Fibroblast of the aortic adventitia (primary cell): ENCODE measurements around the gene PARVA. TPM values are rescaled to one million over a fixed set of nuclear protein-coding genes. Genes with fewer than 3 reads are reported as not detected.
"Not testable (repeated sequence)": the region's sequence is repeated elsewhere in the genome, so short reads cannot be mapped to it uniquely, and the experiment has no call there.

ENCODE experiments used
- DNase-seq: peaks from one replicate; pipeline ENCODE4 v3.0.0-alpha.2; 2010; ENCODE audit warnings: low read depth
- H3K4me3 ChIP-seq: 2 replicates; pipeline ENCODE4 v1.5.1; 2011; ENCODE audit warnings: low read depth, mild to moderate bottlenecking, control low read depth, low read length, moderate library complexity
- total RNA-seq: library from RNA; depleted of rRNA; stranded (reverse); fragments of >200 nt; gene quantifications from 2 replicates; pipeline ENCODE4 v1.2.3, GENCODE V29; 2012; ENCODE audit warnings: low replicate concordance
- TF ChIP-seq, protein P1 (sequence below): IDR thresholded peaks from 2 replicates; pipeline ENCODE4 v1.5.1; 2011; ENCODE audit warnings: mild to moderate bottlenecking, low read length, control low read depth, inconsistent platforms; ENCODE audit not compliant: insufficient read depth

PARVA gene
- total RNA-seq, 1 donor: 64.0 TPM

DNA sequence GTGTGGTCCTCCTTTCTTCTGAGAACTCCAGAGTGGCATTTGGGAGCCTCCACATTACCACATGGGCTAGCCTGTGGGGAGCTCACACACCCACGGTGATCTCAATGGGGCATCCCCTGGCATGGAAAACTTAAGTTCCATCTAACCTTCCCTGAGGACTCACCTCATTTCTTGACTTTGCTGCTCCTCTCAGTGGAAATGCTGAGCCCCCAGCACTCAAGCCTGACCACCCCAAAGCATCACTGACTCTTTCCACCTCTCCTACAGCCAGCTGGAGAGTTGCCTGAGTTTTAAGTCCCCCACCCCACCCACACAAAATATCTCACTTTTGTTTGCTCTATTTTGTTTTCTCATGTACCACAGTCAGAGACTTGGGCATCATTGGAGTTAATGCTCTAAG is 23.8 kb upstream of the PARVA start:
- TF ChIP-seq, protein P1, sequence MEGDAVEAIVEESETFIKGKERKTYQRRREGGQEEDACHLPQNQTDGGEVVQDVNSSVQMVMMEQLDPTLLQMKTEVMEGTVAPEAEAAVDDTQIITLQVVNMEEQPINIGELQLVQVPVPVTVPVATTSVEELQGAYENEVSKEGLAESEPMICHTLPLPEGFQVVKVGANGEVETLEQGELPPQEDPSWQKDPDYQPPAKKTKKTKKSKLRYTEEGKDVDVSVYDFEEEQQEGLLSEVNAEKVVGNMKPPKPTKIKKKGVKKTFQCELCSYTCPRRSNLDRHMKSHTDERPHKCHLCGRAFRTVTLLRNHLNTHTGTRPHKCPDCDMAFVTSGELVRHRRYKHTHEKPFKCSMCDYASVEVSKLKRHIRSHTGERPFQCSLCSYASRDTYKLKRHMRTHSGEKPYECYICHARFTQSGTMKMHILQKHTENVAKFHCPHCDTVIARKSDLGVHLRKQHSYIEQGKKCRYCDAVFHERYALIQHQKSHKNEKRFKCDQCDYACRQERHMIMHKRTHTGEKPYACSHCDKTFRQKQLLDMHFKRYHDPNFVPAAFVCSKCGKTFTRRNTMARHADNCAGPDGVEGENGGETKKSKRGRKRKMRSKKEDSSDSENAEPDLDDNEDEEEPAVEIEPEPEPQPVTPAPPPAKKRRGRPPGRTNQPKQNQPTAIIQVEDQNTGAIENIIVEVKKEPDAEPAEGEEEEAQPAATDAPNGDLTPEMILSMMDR: no peak
- H3K4me3 ChIP-seq: no peak overlapping the region
- DNase-seq: no peak

DNA sequence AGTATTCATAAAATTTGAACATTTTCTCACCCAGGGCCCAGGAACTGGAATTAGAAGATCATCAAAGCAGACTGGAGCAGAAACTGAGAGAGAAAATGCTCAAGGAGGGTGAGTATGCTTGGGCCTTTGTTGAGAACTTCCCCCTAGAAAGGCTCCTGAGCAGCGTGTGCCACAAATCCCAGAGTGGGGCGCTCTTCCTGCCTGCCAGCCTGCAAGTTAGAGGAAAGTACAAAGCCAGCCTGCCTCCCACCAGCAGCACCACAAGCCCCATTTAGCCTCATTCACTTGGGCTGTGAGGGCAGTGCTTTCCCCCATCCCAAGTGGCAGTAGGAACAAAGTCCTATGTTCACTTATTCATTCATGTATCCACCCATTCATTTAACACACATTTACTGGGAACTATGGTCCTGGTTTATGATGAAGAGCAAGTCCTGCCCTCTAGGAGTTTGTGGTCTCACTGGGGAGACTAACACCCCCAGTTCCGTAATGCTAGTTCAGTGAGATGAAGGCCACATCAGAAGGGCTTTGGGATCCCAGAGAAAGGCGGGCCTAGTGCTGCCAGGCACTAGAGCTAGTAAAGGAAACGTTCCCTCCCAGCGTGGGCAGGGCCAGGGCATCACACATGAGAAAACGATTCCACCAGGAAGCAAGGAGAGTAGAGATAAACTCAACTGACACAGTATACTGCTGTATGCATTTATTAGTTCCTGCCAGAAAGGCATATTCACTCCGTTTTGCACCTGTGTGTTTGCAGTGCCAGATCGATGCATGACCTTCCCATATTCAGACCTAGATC is 22.4 kb upstream of the PARVA start:
- no peak for DNase-seq
- TF ChIP-seq, protein P1: no peak
- H3K4me3 ChIP-seq: no peak overlapping the region

DNA sequence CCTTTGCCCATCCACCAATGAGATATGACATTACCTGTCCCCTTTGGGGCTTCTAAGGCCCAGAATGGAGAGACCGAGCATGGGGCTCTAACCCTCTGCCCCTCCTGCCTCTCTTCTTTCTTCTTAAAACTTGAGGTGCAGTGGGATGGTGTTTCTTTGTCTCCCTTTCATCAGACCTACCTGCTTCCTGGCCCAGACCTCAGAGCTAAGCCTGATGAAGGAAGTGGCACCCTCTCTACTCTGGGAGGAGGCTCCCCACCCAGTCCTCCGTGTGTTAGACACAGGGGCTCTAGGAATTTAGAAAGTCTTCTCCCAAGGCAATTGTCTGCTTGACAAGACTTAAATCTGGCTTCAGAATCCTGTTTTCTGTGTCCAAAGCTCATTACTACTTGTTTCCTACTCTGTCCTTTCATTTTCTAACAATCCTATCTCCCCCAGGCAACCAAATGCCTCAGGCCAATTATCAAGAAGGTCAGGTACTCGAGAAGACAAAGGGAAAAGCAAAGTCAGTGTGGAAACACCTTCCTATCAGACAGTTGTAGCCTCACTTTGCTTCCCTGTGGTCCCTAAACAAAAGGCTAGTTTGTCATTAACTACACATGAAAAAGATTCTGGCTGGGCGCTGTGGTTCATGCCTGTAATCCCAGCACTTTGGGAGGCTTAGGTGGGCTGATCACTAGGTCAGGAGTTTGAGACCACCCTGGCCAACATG is 20.3 kb upstream of the PARVA start:
- H3K4me3 ChIP-seq: no peak overlapping the region
- no peak for DNase-seq
- TF ChIP-seq, protein P1: no peak

DNA sequence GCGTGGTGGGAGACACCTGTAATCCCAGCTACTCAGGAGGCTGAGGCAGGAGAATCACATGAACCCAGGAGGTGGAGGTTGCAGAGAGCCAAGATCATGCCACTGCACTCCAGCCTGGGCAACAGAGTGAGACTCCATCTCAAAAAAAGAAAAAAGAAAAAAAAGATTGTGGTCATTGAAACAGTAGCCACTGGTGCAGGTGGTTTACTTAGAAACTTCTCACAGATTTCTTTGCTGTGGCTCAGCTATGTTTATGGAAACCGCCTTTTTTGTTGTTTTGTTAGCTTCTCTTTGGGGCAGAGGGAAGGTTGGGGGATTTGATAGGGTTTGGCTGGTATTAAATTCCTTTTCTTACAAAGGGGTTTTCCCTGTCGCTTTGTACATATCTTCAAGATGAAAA is 19.7 kb upstream of the PARVA start:
- not testable (repeated sequence) for DNase-seq, H3K4me3 ChIP-seq

DNA sequence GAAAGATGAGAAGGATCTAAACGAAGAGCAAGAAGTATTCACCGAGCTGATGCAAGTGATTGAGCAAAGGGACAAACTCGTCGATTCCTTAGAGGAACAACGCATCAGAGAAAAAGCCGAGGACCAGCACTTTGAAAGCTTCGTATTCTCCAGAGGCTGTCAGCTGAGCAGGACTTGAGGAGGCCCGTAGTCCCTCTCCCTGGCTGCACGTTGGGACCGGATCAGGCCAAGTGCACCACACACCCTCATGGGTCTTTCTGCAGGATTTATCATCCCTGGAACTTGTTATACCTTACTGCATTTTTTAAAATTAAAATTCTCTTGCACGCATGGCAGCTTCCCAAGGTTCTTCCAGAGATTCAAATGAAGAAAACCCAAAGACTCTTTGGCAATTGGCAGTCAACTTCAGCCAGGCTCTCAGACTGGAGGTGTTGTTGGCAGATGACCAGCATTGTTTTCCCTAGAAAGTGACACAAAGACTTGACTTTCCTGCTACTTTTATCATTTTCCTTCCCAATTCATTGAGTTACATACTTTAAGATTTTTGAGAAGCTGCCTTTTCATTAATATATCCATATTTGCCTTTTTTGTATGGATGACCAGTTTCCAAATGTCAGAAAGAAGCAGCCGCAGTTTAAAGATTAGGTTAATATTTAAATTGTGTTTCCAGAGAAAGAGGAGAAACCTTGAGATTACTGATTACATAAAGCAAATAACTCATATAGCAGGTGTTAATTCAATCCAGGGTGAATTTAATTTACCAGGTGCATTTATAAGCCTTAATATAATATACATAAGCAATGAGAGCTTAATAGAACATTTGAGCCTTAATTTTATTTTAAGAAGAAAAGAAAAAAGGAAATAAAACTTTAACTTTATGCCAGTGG is 18.8 kb upstream of the PARVA start:
- TF ChIP-seq, protein P1: no peak
- H3K4me3 ChIP-seq: no peak overlapping the region
- DNase-seq: no peak

DNA sequence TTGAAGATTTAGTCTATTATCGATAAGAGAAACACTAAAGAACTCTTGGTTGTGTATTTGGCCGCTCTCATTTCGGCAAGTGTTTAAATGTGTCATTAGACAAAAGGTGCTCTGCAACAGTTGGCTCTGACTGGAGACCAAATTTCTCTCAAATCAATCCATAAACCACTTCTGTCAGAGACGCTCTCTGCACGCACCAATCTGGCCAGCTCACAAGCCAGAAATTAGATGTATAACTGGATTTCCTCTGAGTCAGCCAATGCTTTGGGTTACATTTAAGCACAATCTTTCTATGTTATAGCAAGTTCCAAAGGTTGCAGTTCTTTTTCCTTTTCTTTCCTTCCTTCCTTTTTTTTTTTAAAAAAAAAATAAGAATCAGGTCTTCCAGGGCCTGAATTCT is 17.6 kb upstream of the PARVA start:
- DNase-seq: no peak
- no peak overlapping the region for H3K4me3 ChIP-seq
- TF ChIP-seq, protein P1: no peak

DNA sequence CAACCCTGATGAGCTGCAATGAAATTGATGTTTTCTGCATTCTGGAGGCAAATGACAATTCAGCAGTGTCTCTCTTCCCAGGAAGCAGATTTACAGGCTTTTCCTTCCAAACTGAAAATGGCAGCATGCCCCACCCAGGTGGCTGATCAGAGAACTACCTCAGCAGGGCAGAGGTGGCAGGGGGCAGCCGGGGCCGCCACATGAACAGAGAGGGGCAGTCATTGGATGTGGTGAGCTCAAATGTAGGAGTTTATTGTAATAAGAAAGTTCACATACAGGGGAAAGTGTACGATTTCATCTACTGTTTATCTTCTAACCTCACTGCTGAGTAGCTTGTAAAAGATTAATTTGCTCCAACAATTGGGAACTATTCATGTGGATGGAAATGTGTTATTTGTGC is 15.7 kb upstream of the PARVA start:
- TF ChIP-seq, protein P1: no peak
- no peak for DNase-seq
- H3K4me3 ChIP-seq: no peak overlapping the region
